Hepatic stellate cell (primary cell): ENCODE results near the gene DEXI.
"Not testable (repeated sequence)": the region's sequence is repeated elsewhere in the genome, so short reads cannot be mapped to it uniquely, and the experiment has no call there.

Experiments
- DNase-seq: peaks from one replicate; pipeline ENCODE4 v3.0.0; 2011; ENCODE audit warnings: low spot score

DEXI gene

DNA sequence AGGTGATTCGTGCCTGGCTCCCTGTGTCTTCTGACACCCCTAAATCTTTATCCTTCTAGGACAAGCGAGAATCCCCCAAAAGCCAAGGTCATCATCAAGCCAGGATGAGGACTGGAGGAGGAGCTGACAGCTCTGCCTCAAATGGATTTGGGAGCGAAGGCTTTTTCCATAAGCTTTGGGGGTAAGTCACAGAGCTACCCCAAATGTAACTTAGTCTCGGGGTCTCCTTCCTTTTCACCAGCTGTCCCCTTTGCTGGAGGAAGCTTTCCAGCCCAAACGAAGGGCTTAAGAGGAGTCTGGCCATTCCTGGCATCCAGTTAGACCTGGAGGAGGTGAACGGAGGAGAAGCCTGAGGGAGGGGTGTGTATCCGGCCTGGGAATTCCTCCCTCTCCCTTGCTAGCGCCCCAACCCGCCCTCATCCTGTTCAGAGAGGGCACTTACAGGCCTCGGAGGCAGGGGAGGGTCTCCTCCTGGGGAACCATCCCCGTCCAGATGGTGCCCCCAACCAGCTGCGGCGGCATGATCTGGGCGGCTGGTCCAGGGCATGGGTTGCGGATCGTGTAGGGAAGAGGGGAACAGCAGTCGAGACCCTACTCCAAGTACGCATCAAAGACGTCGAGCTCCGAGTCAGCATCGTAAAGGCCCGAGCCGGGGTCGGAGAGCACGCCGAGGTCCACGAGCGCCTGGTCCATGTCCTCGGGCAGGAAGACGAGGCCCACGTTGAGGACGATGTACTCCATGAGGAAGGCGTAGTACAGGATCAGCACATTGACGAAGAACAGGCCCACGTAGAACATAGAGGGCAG lies 938 bp downstream of the DEXI start:
- no peak for DNase-seq

DNA sequence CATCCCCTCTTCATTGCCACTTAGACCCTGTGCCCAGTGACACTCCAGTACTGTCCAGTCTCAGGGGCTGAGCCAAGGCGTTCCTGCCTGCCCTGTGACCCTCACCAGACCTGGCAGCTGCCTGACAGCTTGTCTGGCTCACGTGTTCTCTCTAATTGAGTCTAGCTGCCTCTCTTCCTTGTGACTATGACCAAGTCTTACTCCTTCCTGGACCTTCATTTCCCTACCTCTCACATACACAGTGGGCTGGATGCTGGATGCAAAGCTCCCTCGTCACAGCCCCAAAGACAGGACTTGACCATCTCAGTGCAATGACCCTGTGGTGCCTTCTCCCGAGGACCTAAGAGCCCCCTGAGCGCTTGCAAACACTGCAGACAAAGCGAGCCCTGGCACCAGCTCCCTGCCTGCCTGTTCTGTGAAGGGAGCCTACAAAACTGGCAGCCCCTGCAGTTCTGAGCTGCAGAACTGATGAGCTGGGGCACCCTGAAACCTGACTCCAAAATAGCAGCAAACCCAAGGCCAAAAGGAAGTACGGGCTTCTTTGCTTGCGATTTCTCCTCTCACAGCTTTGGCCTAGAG lies 1.7 kb downstream of the DEXI start:
- DNase-seq: no peak

DNA sequence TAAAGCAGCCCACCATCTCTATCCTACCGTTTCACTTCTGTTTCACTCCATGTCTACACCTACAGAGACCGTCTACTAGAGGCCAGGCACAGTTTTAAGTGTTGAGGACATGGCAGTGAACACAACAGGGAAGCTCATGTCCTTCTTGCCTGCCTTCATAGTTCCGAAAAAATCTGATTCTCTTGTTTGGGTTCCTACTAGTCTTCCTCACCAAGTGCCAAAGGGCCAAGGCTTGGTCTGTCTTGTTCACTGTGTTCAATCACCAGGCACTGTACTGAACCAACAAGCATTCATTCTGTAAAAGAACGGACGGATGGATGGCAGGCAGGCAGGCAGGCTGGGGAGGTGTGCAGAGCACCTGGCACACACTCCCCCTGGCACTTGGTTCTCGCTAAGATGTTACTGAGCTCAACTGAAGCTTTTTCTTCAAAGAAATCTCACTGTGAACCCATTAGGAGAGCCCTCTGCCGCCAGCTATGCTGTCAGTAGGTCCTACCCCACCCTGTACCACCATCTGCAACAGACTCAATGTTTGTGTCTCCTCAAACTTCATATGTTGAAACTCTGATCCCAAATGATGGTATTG lies 2.5 kb downstream of the DEXI start:
- DNase-seq: no peak

DNA sequence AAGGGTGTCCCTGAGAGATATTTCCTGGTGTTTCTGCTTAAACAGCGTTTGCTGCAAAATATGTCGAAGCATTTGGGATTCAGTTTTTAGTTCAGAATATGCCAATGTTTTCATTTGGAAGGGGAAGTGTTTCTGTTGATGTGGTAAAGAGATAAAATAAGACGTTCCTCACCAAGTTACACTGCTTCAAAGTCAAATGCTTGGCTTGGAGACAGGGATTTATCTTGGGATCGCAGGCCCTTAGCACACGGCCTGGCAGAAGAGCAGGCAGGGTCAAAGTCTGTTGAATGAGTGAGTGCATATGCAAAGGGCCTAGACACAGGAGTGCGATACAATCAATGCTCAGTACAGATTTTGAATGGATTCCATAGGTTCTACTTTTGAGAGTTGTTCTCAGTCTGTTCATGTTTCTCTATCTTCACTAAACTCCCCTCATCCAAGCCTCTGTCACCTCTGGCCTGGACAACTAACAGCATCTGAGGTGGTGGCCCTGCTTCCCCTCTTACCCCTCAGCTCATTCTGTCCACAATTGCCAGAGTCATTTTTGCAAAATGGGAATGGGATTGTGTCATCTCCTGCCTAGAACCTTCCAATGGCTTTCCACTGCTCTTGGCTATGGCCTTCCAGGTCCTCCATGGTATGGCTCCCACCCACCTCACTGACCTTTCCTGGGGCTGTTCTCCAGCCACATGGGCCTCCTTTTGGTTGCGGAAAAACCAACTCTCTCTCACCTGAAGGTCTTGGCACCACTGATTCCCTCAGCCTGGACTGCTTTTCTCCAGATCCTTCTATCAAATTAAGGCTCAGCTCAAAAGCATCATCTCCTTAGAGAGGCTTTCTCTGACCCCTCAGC lies 3.2 kb downstream of the DEXI start:
- no peak for DNase-seq

DNA sequence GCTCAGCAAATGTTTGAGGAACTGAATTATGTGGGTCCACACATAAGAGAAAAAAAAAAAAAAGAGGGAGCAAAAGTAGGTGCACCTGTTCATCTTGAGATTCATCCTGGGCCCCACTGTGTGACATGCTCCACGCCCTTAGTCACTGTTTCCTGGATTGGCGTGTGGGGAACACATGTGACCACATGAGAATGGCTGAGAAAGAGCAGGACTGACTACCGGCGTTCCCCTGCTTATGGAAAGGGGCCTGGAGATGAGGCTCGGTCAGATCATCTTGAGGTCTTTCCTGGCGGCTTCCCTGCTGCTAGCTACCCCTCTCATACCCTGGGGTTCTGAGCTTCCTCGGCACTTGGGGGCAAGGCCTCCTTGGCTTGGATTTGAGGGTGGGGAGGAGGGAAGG lies 3.9 kb downstream of the DEXI start:
- DNase-seq: no peak

DNA sequence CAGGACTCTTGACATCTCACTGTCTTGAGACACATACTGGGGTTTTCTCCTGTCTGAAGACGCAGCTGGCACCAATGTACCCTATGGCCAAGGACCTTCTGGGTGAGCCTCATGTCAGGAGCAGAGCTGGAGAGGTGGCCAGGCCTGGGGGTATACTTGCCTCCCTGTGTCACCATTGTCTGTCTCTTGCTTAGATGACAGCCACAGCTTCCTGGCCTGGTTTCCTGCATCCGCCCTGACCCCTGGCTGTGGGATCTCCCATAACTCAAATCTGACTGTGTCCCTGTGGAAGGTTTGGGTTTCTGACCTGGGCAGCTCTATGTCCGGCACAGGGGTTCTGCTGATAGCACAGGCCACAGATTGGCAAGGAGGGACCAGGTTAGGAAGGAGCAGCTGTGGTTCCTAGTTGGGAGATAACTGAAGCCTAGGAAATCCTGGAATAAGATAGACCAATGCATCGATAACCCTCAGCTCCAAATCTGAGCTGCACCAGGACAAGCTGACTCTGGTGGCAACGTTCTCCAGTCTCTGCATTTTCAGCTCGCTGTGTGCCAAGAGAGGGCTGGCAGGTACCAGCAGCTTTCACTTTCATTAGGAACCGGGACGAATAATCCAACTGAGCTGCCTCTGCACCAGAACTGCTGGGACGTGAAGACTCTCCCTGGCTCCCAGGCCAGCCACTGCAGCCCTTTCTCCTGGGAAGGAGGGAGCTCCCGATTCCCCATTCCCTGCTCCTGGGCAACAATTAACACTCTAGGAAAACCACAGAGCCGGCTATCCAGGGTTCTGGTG lies 5.0 kb downstream of the DEXI start:
- DNase-seq: no peak

DNA sequence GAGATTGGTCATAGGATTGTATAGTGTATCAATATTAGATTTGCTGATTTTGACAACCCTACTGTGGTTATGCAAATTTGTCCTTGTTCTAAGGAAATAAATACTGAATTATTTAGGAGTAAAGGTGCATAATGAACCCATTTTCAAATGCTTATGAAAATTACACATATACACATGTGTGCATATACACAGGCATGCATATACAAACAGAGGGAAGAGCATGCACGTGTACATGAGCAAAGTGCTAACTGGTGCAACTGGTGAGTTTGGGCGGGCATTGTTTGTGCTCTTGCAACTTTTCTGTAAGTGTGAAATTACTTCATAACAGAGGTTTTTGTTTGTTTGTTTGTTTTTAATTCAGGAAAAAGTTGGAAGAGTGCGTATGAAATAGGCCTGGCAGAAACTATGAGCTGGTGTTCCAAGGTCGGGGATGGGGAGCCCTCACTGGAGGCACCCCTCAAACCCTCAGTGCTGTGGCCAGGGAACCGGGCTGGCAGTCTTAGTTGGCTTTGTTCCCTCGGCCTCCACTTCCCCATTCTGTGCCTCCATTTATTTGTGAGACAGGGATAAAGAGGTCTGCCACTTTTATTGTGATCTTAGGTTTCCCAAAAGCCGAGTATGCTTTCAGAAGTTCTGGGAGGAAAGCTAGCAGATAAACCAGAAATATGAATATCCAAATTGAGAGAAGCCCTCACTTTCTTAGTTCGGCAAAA lies 5.8 kb downstream of the DEXI start:
- no peak for DNase-seq

DNA sequence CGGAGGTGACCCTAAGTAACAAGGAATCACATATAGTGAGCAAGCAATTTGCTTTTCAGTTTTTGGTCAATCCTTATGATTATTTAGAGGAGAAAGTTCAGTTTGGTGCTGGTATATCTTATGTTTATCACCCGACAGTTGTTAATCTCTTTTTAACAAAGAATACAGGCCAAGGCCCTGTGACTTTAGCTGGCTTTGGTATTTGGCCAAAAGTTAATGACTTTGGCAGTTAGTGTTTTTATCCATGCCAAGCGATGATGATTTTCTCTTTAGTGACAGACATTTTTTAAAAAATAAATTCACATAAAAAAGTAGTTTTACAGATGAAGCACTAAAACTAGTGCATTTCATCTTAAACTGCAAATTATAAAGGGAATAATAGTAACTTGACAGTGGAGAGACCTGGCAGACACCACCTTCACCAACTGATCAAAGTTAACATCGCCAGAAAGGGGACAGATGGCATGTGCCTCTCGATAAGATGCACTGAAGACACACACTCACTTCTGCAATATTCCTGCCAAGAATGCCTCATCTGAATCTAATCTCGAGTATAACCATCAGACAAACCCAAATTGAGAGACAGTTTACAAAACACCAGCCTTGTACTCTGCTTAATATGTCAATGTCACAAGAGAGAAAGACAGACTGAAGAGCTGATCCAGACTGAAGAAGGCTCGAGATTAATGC lies 6.9 kb downstream of the DEXI start:
- DNase-seq: no peak

DNA sequence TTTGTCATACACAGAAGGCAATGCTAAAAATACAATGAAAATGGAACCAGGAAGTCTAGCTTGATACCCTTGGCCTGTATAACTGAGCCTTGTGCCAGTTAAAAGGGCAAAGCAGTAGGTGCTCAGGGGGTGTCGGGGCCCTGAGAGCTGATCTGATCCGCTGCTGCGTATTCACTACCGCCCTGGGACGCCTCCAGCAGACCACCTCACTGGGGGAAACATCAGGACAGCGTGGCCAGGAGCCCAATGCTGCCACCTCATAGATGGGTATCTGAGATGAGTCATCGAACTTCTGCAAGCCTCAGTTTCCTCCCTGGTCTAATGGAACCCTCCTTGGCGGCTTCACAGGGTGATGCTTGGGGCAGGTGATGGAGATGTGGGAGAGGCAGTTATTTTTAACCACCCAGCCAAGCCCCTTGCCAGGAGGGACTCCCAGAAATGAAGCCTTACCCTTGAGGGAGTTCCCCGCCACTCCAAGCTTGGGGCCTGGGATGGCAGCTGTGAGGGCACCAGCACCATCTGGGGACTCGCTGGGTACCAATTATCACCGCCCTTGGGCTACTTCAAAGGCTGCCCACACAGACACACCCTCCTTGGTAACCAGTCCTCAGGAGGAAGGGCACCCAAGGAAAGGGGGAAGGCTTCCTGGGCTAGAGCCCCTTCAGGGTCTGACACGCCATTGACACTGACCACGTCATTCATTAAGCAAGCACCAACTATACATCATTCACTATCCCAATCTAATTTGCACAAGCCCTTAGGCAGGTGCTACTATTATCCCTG lies 7.8 kb downstream of the DEXI start:
- no peak for DNase-seq

DNA sequence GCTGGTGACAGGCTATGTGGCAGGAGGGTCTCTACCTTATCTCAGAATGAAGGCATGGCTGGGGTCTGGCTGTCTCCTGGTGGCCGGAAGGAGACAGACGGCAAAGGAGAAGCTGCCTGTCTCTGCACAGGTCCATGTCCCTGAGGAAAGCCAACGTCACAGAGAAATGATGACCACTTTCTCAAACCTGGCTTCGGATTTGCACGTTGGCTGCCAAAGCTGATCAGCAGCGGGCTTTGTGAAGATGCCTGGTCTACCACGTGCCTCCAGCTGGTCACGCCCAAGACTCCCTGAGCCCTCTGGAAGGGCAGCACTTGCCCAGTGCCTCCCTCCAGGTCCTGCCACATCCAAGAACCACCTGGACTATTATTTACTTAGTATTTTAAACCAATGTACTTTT lies 8.4 kb downstream of the DEXI start:
- no peak for DNase-seq

DNA sequence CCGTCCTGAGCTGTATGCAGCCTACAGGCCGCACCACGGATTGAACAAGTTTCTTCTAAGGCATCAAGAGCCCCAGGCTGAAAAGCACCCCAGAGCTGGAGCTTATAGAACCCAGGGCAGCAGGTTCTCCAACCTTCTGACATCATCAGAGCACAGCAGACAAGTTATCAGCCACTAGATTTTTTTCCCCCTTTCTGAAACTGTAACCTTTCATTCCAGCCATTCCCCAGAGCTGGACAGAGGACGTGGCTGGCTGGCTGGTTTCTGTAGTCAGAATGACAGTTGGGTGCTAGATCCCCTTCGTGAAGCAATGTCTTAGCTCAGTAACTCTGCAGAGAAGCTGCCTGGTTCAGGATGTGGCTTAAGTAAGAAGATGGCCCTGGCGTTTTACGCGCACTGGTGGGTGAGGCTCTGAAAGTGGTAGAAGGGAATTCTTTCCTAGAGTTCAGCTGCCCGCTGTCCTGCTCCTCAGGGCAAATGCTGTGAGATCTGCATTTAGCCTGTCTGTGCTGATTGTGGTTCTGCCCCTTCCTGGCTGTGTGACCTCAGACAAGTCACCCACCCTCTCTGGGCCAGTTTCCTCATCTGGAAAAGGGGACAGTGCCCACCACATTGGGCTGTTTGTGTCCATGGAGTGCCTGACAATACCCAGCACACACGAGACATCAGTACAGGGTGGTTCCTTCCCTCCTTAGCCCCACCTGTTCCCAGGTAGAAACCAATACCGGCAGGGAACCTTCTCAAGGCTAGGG lies 9.1 kb downstream of the DEXI start:
- no peak for DNase-seq

DNA sequence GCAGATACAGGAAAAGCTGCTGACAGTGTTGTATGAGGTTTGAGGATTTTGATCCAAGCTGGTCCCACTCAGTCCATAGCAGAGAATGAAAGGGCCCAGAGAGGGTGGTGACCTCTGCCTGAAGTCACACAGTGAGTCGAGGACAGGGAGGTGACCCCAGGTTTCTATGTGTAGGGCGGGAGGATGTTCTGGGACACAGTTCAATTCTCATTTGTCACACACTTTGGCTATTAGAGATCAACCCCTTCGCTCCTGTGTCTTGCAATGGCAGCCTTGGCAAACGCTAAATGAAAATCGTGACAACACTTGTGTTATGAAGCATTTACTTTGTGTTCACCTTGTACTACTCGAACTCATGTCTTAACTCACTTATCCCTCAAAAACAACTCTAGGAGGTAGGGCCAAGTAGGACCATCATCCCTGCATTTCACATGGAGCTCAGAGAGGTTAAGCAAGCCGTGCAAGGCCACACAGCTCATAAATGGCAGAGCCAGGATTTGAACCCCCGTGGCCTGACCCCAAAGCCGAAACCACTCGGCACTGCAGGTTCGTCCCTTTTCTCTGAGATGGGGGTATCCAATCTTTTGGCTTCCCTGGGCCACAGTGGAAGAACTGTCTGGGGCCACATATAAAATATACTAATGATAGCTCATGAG lies 10.2 kb downstream of the DEXI start:
- DNase-seq: no peak

DNA sequence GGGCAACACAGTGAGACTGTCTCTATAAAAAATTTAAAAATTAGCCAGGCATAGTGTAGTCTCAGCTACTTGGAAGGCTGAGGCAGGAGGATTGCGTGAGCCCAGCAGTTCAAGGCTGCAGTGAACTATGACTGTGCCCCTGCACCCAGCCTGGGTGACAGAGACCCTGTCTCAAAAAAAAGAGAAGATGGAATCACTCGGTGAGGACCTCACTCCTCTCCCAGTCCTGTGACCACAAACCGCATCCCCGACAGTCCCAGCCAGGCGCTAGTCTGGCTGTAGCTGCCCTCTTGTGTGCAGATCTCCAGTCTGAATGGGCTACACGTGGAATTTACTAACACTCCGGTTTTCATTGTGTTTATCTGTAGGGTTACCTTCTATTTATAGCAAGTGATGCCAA lies 11.1 kb downstream of the DEXI start:
- DNase-seq: no peak

DNA sequence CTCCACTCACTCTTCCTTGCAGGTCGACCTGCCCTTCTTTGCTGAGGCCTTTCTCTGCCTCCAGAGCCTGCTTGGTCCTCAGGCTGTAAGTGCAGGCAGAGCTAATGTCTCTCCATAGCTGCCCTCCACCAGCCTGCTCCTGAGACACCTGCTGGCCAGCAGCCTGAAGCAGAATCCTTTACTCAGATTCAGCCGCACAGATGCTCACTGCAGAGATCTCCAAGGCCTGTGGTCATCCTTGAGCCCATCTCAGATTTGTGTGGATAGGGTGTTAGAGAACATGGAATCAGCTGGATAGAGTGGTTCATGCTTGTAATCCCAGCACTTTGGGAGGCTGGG lies 11.5 kb downstream of the DEXI start:
- no peak for DNase-seq

DNA sequence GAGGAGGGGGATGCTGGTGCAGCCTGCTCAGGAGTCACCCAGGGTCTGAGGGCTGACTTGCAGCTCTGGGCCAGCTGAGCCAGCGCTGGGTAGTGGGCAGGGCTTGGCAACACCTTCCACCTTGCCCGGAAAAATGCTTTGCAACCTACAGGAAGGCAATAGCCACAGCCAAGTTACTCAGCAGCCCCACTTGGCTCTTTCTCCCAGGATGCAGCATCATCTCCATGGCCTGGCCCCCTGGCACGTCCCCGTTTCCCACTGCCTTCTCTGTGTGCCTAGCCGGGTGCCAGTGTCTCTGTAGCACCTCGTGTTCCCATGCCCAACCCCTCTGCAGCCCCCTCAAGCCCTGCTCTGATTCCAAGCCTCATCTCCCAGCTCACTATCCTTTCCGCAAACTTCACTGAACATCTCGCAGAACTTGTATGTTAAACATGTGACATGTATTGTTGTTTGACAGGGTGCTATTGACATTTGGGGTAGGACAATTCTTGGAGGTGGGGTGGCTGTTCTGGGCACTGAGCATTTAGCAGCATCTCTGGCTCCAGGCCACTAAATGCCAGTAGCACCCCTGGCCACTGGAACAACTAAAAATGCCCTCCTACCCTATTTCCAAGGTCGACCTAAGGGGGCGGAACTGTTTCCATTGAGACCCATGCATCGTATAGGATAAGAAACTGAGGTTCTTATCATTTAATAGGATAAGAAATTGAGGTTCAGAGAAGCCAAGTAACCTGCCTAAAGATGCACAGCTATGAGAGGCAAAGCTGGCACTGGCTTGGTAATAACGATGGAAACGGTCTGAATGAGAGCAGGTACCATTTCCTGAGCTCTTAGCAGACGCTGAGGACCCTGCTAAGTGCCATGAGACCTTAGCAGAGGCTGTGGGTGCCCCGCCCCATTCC lies 12.2 kb downstream of the DEXI start:
- DNase-seq: no peak

DNA sequence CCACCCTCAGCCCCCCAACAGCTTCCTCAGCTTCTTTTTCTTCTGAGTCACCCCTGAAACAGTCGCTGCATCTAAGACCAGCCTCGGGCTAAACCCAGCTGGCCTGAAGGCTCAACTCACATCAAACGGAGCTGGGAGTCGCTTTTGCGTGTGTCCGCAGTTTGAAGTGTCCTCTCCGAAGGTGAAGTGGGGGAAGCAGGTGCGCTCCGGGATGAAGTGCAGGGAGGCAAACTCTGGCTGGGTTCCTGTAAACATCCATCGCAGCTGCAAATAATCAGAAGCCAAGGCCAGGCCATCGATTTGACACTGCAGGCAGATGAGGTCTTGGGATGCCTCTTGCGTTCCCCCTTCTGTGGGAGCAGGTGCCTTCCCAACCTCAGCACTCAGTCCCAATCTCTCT lies 13.2 kb downstream of the DEXI start:
- not testable (repeated sequence) for DNase-seq

DNA sequence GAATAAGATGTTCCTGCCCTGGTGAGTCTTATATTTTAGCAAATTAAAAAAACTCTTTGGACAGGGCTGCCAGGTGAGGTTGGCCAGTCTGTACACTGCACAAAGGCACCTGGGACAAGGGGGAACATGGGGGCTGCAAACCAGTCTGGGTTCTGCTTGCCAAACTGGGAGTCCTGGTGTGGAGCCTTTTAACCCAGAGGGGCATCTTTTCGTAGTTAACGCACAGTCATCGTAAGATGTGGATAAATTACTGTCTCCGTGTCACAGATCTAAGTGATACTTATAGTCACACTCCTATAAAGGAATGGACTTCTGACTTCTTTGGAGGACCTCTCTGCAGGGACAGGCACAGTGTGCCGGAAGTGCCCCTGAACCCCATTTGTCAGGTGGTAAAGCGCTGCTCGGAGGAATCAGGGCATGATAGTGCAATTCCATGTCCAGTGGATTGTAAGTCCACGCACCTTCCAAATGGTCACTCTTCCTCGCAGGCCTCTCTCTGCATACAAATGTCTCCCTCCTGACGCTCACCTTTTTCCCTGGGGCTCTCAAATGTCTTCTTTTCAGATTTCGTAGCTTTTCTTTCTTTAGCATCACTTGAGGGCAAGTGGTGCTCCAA lies 14.7 kb downstream of the DEXI start:
- no peak for DNase-seq
